Esophagus squamous epithelium (tissue), 5 donors: Measurements from ENCODE around the gene RGS12. TPM values are rescaled to one million over a fixed set of nuclear protein-coding genes. Genes with fewer than 3 reads are reported as not detected.

Experiments
- DNase-seq: peaks from one replicate; lab custom pipeline; 2025; lab: John Stamatoyannopoulos, UW
- H3K27ac ChIP-seq, 4 donors: fragments of 200-600 bp; sonication (generic); one replicate each; pipeline ENCODE4 v1.5.1; 2016 to 2019; ENCODE audit warnings: mild to moderate bottlenecking in 1 of 4
- H3K27me3 ChIP-seq, 4 donors: fragments of 200-600 bp; sonication (generic); 1 replicate in 3 of 4; 2 replicates in 1 of 4; pipeline versions ENCODE4 v1.5.1 to v1.6.0; 2017 to 2021; ENCODE audit warnings: antibody characterized with exemption in 1 of 4
- H3K36me3 ChIP-seq, 3 donors: fragments of 200-600 bp; sonication (generic); one replicate each; pipeline ENCODE4 v1.5.1; 2016 to 2019
- H3K4me1 ChIP-seq, 3 donors: fragments of 200-600 bp; sonication (generic); one replicate each; pipeline ENCODE4 v1.5.1; 2017 to 2019
- H3K4me3 ChIP-seq, 4 donors: fragments of 200-600 bp; sonication (generic); 1 replicate in 3 of 4; 2 replicates in 1 of 4; pipeline ENCODE4 v1.5.1; 2016 to 2019; ENCODE audit warnings: mild to moderate bottlenecking in 2 of 4, moderate library complexity in 1 of 4
- H3K9me3 ChIP-seq, 3 donors: fragments of 200-600 bp; sonication (generic); one replicate each; pipeline ENCODE4 v1.5.1; 2016 to 2019
- CTCF ChIP-seq, 6 experiments: fragments of 450-650 bp in 4 of 6; fragments of 200-600 bp in 2 of 6; sonication (generic) in 2 of 6; IDR thresholded peaks; one replicate each; pipeline ENCODE4 v1.5.1; 2016 to 2019; ENCODE audit warnings: antibody characterized with exemption in 6 of 6, mild to moderate bottlenecking in 4 of 6, moderate library complexity in 4 of 6
- POLR2A ChIP-seq, 4 donors: fragments of 450-650 bp; IDR thresholded peaks; one replicate each; pipeline ENCODE4 v1.6.1; 2017; ENCODE audit warnings: antibody characterized with exemption in 4 of 4, mild to moderate bottlenecking in 4 of 4, moderate library complexity in 3 of 4
- WGBS, 2 donors: methylation state at CpG; one replicate each; pipeline ENCODE4 v1.1.5; 2018; 5-methylcytosine and 5-hydroxymethylcytosine counted together
- intact Hi-C: fragments of 100-400 bp; cut with DNase I; formaldehyde crosslinking; loops from one replicate; pipeline ENCODE4 v1.15.0; 2022
- total RNA-seq, 4 donors: library from RNA; depleted of rRNA; stranded (reverse); fragments of >200 nt; gene quantifications; one replicate each; pipeline ENCODE4 v1.1.0, GENCODE V29; 2016
- donor health status: DM: yes; HTN: yes; CAD: no.

The RGS12 gene
- total RNA-seq, 4 donors from 2014 or later, result 39.0 to 74.7 (median 69.9) TPM

DNA sequence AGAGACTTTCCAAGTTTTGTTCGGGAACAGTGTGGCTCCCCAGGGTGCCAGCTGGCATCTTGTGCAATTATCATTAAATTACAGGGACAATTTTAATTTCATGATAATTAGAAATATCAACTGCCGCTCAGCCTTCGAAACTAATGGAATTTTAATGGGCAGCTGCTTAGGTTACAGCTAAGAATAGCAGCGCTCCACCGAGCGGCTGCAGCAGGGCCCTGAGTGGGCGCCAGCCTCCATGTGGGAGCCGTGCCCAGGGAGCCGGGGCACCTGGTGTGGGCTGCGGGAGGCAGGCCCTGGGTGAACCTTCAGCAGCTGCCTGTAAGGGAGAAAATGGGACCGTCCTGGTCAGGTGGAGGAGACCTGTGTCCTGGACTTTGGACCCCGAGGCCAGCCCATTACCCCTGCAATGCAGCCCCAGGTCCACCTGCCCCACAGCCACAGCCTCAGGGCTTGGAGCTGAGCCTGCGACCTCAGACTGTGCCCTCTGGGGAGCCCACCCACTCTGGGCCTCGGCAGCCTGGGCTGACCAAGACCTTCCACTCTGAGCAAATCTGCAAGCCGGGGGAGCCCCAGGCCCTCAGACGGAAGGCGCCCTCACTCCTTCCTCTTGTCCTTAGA, 22.7 kb upstream of the RGS12 start:
- Histone ChIP-seq H3K4me3 (no peak overlapping the region), H3K27ac (no peak overlapping the region), H3K36me3 (no peaks in the 10 kb centered on the region), H3K9me3 (no peaks in the 10 kb centered on the region), H3K4me1 (no peaks in the 10 kb centered on the region), H3K27me3 (peaks cover 0 to 4% (median 0%) of the 10 kb centered on the region in 4 donors)
- no peak for DNase-seq
- 60 to 81% methylated on average over 7 to 9 of the region's 17 CpGs for WGBS, 2 donors
- intact Hi-C loops, result no loop called here
- TF ChIP-seq POLR2A (IDR thresholded peaks at IDR 0.05), result no peak
- TF ChIP-seq CTCF (IDR thresholded peaks at IDR 0.05), result no peak

DNA sequence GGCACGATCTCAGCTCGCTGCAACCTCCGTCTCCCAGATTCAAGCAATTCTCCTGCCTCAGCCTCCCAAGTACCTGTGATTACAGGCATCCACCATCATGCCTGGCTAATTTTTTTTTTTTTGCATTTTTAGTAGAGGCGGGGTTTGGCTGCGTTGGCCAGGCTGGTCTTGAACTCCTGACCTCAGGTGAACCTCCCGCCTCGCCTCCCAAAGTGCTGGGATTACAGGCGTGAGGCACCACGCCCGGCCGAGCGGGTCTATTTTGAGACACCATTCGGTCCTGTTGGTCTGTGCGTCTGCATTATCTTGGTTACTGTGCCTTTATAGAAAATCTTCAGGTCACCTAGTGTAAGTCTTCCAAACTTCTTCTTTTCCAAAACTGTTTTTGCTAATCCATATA, 21.7 kb upstream of the RGS12 start:
- Histone ChIP-seq H3K9me3 (no peaks in the 10 kb centered on the region), H3K4me1 (no peaks in the 10 kb centered on the region), H3K27me3 (peaks cover 0 to 4% (median 0%) of the 10 kb centered on the region in 4 donors), H3K4me3 (no peak overlapping the region), H3K27ac (no peak overlapping the region), H3K36me3 (no peaks in the 10 kb centered on the region)
- WGBS, 2 donors, result 70 to 81% methylated on average over 12 to 13 of the region's 14 CpGs
- no peak for DNase-seq
- TF ChIP-seq POLR2A (IDR thresholded peaks at IDR 0.05) (no peak), CTCF (IDR thresholded peaks at IDR 0.05) (no peak)
- intact Hi-C loops, result no loop called here

DNA sequence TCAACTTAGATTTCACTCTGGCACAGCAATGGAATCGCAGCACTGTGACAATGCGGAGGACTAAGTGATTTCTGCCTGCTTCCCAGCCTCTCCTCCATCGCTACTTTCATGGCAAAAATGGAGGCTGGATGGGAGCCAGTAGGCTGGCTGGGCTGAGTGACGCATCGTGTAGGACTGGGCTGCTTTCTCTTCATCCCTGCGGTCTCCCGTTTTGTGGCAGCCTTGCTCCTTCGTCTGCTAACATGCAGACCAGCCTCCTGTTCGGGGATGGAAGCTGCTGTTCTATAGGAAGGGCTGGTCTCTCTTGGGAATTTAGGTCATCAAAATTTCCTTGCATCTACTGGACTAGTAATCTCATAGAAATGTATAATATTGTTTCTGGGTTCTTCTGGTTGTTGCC, 15.8 kb upstream of the RGS12 start:
- no peaks in the 10 kb centered on the region for H3K9me3 ChIP-seq
- DNase-seq, result no peak
- H3K36me3 ChIP-seq, result no peaks in the 10 kb centered on the region
- TF ChIP-seq CTCF (IDR thresholded peaks at IDR 0.05) (no peak), POLR2A (IDR thresholded peaks at IDR 0.05) (no peak)
- H3K4me1 ChIP-seq, result no peaks in the 10 kb centered on the region
- H3K4me3 ChIP-seq, result no peak overlapping the region
- WGBS, 2 donors, result 66 to 81% methylated on average over 9 of the region's 9 CpGs
- intact Hi-C loops, result no loop called here
- H3K27ac ChIP-seq, result no peak overlapping the region
- no peaks in the 10 kb centered on the region for H3K27me3 ChIP-seq

GRCh38 chr4:3280466-3280865, 12.4 kb upstream of the RGS12 start:
- TF ChIP-seq CTCF (IDR thresholded peaks at IDR 0.05) (no peak), POLR2A (IDR thresholded peaks at IDR 0.05) (no peak)
- Histone ChIP-seq H3K9me3 (no peaks in the 10 kb centered on the region), H3K4me3 (no peak overlapping the region), H3K27ac (no peak overlapping the region), H3K4me1 (peaks cover 0 to 7% (median 0%) of the 10 kb centered on the region in 3 donors), H3K27me3 (peaks cover 0 to 14% (median 0%) of the 10 kb centered on the region in 4 donors), H3K36me3 (no peaks in the 10 kb centered on the region)
- WGBS, 2 donors, result 76 to 95% methylated on average over 3 of the region's 3 CpGs
- no peak for DNase-seq
- intact Hi-C loops, result no loop called here

DNA sequence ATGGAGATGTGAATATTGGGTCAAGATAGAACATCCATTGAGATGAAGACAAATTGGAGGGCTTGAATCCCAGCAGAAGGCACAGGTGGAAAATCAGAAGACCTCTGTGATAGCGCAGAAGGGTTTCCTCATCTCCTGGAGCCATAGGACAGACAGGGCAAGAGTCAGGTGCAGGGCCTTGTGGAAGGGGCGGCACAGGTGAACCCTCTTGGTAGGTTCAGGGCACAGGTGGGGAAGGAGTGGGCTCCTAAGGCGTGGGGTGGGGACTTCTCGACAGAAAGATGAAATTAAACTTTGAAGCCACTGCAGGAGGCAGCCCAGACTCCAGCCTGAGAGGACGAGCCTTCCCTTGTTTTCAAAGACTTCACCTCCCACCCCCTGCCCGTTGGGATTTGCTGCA, 9.3 kb upstream of the RGS12 start:
- no peaks in the 10 kb centered on the region for H3K9me3 ChIP-seq
- H3K4me1 ChIP-seq, result peaks cover 0 to 37% (median 20%) of the 10 kb centered on the region in 3 donors
- H3K27me3 ChIP-seq, result peaks cover 0 to 44% (median 0%) of the 10 kb centered on the region in 4 donors
- no peak overlapping the region for H3K27ac ChIP-seq
- DNase-seq, result no peak
- 71 to 92% methylated on average over 3 to 6 of the region's 6 CpGs for WGBS, 2 donors
- H3K4me3 ChIP-seq, result no peak overlapping the region
- no peaks in the 10 kb centered on the region for H3K36me3 ChIP-seq
- TF ChIP-seq POLR2A (IDR thresholded peaks at IDR 0.05) (no peak), CTCF (IDR thresholded peaks at IDR 0.05) (no peak)
- intact Hi-C loops, result no loop called here
